ENCODE measurements around the gene ERFE. TPM values are rescaled to one million over a fixed set of nuclear protein-coding genes. Genes with fewer than 3 reads are reported as not detected.

ERFE gene
- total RNA-seq, 1 experiment from 2014 or later = 10.3 TPM

GRCh38 chr2:238142382-238143205 lies 16.2 kb upstream of the ERFE start:
- BruUV-seq (replicated peaks) = no TSS peak
- H3K36me3 ChIP-seq (ENCODE audit: control insufficient read depth, insufficient read depth, low read length) = no peaks in the 10 kb centered on the region
- DNase-seq (ENCODE audit: low read depth, low spot score) (no peak), ATAC-seq (peak; percentile 54)
- TF ChIP-seq REST (IDR thresholded peaks at IDR 0.05; ENCODE audit: insufficient read depth in 1 of 2, low read depth in 2 of 2, low read length in 1 of 2) = no peak
- TF ChIP-seq TCF7L2 (IDR thresholded peaks at IDR 0.05; ENCODE audit: low read depth, low read length) = no peak
- TF ChIP-seq POLR2AphosphoS5 (IDR thresholded peaks at IDR 0.05; ENCODE audit: low read depth, low read length) = no peak
- no peak for TF ChIP-seq CTCF (IDR thresholded peaks at IDR 0.05)
- TF ChIP-seq SIN3A (IDR thresholded peaks at IDR 0.05; ENCODE audit: borderline replicate concordance, insufficient read depth, low read depth, low read length) = no peak
- no peaks in the 10 kb centered on the region for H3K27me3 ChIP-seq (ENCODE audit: control insufficient read depth, insufficient read depth, low read length)
- no peaks in the 10 kb centered on the region for H3K9me3 ChIP-seq (ENCODE audit: control insufficient read depth, insufficient read depth, low read depth, low read length)
- peaks cover 35% of the 10 kb centered on the region for H3K4me1 ChIP-seq (ENCODE audit: control insufficient read depth, insufficient read depth, low read length)
- in situ Hi-C loops (cut with HindIII; ENCODE audit: low pct_unique_long_range_greater_than_20kb, low sequenced_read_pairs) = no loop called here
- H3K4me3 ChIP-seq (ENCODE audit: low read depth in 2 of 2, low read length in 2 of 2) = no peak overlapping the region
- intact Hi-C loops (cut with micrococcal nuclease; ENCODE audit: unreplicated experiment) = no loop called here
- POLR2A ChIA-PET = interaction anchor here (0.7 kb wide), 1 partner anchor 26 kb away, joined by 3 read pairs; no protein-coding TSS in a partner anchor
- H3K27ac ChIP-seq (ENCODE audit: low read length) = peak overlapping the region; percentile 69
- CTCF ChIA-PET = no interaction called here

- peak; percentile 52 for ATAC-seq
- in situ Hi-C loops (cut with HindIII; ENCODE audit: low pct_unique_long_range_greater_than_20kb, low sequenced_read_pairs) = no loop called here
- POLR2A ChIA-PET = no interaction called here
- Histone ChIP-seq H3K4me3 (ENCODE audit: low read depth in 2 of 2, low read length in 2 of 2) (no peak overlapping the region), H3K36me3 (ENCODE audit: control insufficient read depth, insufficient read depth, low read length) (no peaks in the 10 kb centered on the region), H3K9me3 (ENCODE audit: control insufficient read depth, insufficient read depth, low read depth, low read length) (no peaks in the 10 kb centered on the region), H3K27me3 (ENCODE audit: control insufficient read depth, insufficient read depth, low read length) (no peaks in the 10 kb centered on the region), H3K4me1 (ENCODE audit: control insufficient read depth, insufficient read depth, low read length) (peaks cover 35% of the 10 kb centered on the region), H3K27ac (ENCODE audit: low read length) (no peak overlapping the region)
- intact Hi-C loops (cut with micrococcal nuclease; ENCODE audit: unreplicated experiment) = no loop called here
- CTCF ChIA-PET = no interaction called here
- DNase-seq (ENCODE audit: low read depth, low spot score) = peak; percentile 38
- TF ChIP-seq REST (IDR thresholded peaks at IDR 0.05; ENCODE audit: insufficient read depth in 1 of 2, low read depth in 2 of 2, low read length in 1 of 2) = no peak
- no peak for TF ChIP-seq TCF7L2 (IDR thresholded peaks at IDR 0.05; ENCODE audit: low read depth, low read length)
- TF ChIP-seq CTCF (IDR thresholded peaks at IDR 0.05) = no peak
- no peak for TF ChIP-seq SIN3A (IDR thresholded peaks at IDR 0.05; ENCODE audit: borderline replicate concordance, insufficient read depth, low read depth, low read length)
- no peak for TF ChIP-seq POLR2AphosphoS5 (IDR thresholded peaks at IDR 0.05; ENCODE audit: low read depth, low read length)
- no TSS peak for BruUV-seq (replicated peaks)
Observed at GRCh38 chr2:238143239-238143951, 15.4 kb upstream of the ERFE start.
